Fibroblast of lung (primary cell): ENCODE results near the gene IRF2. TPM values are rescaled to one million over a fixed set of nuclear protein-coding genes. Genes with fewer than 3 reads are reported as not detected.
A peak's percentile ranks its signal among the peaks of the same experiment; 100 is the strongest.

Experiments used
- DNase-seq, 2 donors: peaks; one replicate each; pipeline versions ENCODE4 v3.0.0 to v3.0.0-alpha.2; 2010; ENCODE audit warnings: low read depth in 2 of 2
- H2AFZ ChIP-seq: 2 replicates; pipeline ENCODE4 v1.5.1; 2012; ENCODE audit warnings: low read length, control low read depth, inconsistent platforms
- H3K27ac ChIP-seq: 2 replicates; pipeline ENCODE4 v1.5.1; 2011; ENCODE audit warnings: low read length, control low read depth; ENCODE audit not compliant: insufficient read depth
- H3K27me3 ChIP-seq: 2 replicates; pipeline ENCODE4 v1.5.1; 2011; ENCODE audit warnings: mild to moderate bottlenecking, low read length; ENCODE audit not compliant: control insufficient read depth, insufficient read depth
- H3K36me3 ChIP-seq: 2 replicates; pipeline ENCODE4 v1.5.1; 2011; ENCODE audit warnings: low read length; ENCODE audit not compliant: control insufficient read depth, insufficient read depth
- H3K4me1 ChIP-seq: 2 replicates; pipeline ENCODE4 v1.5.1; 2011; ENCODE audit warnings: low read length; ENCODE audit not compliant: control insufficient read depth, insufficient read depth; ENCODE audit errors: extremely low read depth
- H3K4me2 ChIP-seq: 2 replicates; pipeline ENCODE4 v1.5.1; 2011; ENCODE audit warnings: low read length, control low read depth; ENCODE audit not compliant: insufficient read depth; ENCODE audit errors: extremely low read depth
- H3K4me3 ChIP-seq, 4 experiments: fragments of 200-600 bp in 1 of 4; sonication (generic) in 1 of 4; replicated peaks in 1 of 4; 2 replicates each; pipeline ENCODE4 v1.5.1; 2011 to 2016; ENCODE audit warnings: low read length in 4 of 4, low read depth in 3 of 4, mild to moderate bottlenecking in 3 of 4, control low read depth in 2 of 4, inconsistent platforms in 1 of 4, mixed read lengths in 1 of 4; ENCODE audit not compliant: insufficient read depth in 1 of 4; ENCODE audit errors: control extremely low read depth in 1 of 4
- H3K79me2 ChIP-seq: 2 replicates; pipeline ENCODE4 v1.5.1; 2012; ENCODE audit warnings: mild to moderate bottlenecking, low read length, inconsistent platforms; ENCODE audit not compliant: control insufficient read depth, insufficient read depth
- H3K9ac ChIP-seq: 2 replicates; pipeline ENCODE4 v1.5.1; 2011; ENCODE audit warnings: mild to moderate bottlenecking, low read length, control low read depth; ENCODE audit not compliant: insufficient read depth
- H3K9me3 ChIP-seq: 2 replicates; pipeline ENCODE4 v1.5.1; 2012; ENCODE audit warnings: low read depth, low read length; ENCODE audit not compliant: control insufficient read depth, insufficient read depth
- H4K20me1 ChIP-seq: 2 replicates; pipeline ENCODE4 v1.5.1; 2011; ENCODE audit warnings: low read length; ENCODE audit not compliant: control insufficient read depth, insufficient read depth; ENCODE audit errors: extremely low read depth
- CTCF ChIP-seq, 2 donors: IDR thresholded peaks in 1 of 2; conservative IDR thresholded peaks in 1 of 2; 1 replicate in 1 of 2; 2 replicates in 1 of 2; pipeline ENCODE4 v1.5.1; 2011 to 2012; ENCODE audit warnings: low read length in 2 of 2, control low read depth in 1 of 2, inconsistent platforms in 1 of 2, low read depth in 1 of 2, mild to moderate bottlenecking in 1 of 2
- EZH2 ChIP-seq: IDR thresholded peaks from 2 replicates; pipeline ENCODE4 v1.5.1; 2012; ENCODE audit warnings: low read length, control low read depth, mild to moderate bottlenecking; ENCODE audit errors: missing control alignments
- polyA plus RNA-seq, 2 donors: library from polyadenylated mRNA; depleted of rRNA in 1 of 2; stranded (reverse) in 1 of 2; unstranded in 1 of 2; fragments of >200 nt; gene quantifications; 2 replicates each; pipeline ENCODE4 v1.2.1, GENCODE V29; 2011 to 2012; ENCODE audit warnings: missing spikeins in 1 of 2
- total RNA-seq: library from RNA; depleted of rRNA; stranded (reverse); fragments of >200 nt; gene quantifications from 2 replicates; pipeline ENCODE4 v1.2.1, GENCODE V29; 2014

IRF2 gene
- total and polyA plus RNA-seq, 2 donors (not counting 1 experiment from before 2014, with no cell fraction given), result 30.9 to 42.3 TPM

DNA sequence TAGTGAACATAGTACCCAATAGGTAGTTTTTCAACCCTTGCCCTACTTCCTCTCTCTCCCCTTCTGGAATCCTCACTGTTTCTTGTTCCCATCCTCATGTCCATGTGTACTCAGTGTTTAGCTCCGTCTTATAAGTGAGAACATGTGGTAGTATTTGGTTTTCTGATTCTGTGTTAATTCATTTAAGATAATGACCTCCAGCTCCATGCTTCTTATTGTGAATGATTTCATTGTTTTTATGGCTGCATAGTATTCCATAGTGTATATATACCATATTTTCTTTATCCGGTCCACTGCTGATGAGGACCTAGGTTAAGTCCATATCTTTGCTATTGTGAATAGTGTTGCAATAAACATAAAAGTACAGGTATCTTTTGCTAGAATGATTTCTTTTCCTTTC is 31.0 kb downstream of the IRF2 start:
- Histone ChIP-seq H3K27me3 (no peaks in the 10 kb centered on the region), H3K79me2 (peaks cover 68% of the 10 kb centered on the region), H2AFZ (no peak overlapping the region), H3K27ac (no peak overlapping the region), H3K9me3 (no peaks in the 10 kb centered on the region), H3K36me3 (no peaks in the 10 kb centered on the region), H3K4me3 (no peak overlapping the region), H4K20me1 (no peaks in the 10 kb centered on the region), H3K4me1 (peaks cover 17% of the 10 kb centered on the region), H3K9ac (no peak overlapping the region), H3K4me2 (no peak overlapping the region)
- TF ChIP-seq EZH2, result no peak
- TF ChIP-seq CTCF (conservative IDR thresholded peaks at IDR 0.05 in 1 of 2, IDR thresholded peaks at IDR 0.05 in 1 of 2; ENCODE audit: low read depth in 1 of 2, low read length in 2 of 2), result no peak
- DNase-seq, result no peak

- Histone ChIP-seq H3K4me2 (peak overlapping the region; percentile 38), H3K4me3 (no peak overlapping the region), H3K9ac (no peak overlapping the region), H3K79me2 (peaks cover 67% of the 10 kb centered on the region), H2AFZ (no peak overlapping the region), H3K36me3 (no peaks in the 10 kb centered on the region), H3K27ac (peak overlapping the region; percentile 41), H3K27me3 (no peaks in the 10 kb centered on the region), H3K4me1 (peaks cover 15% of the 10 kb centered on the region), H4K20me1 (no peaks in the 10 kb centered on the region), H3K9me3 (no peaks in the 10 kb centered on the region)
- no peak for DNase-seq
- TF ChIP-seq EZH2 (no peak), CTCF (conservative IDR thresholded peaks at IDR 0.05 in 1 of 2, IDR thresholded peaks at IDR 0.05 in 1 of 2; ENCODE audit: low read depth in 1 of 2, low read length in 2 of 2) (no peak)
Measured at GRCh38 chr4:184442314-184442635, 32.1 kb downstream of the IRF2 start.

- Histone ChIP-seq H3K4me1 (peaks cover 15% of the 10 kb centered on the region), H2AFZ (no peak overlapping the region), H3K27me3 (no peaks in the 10 kb centered on the region), H4K20me1 (no peaks in the 10 kb centered on the region), H3K9me3 (no peaks in the 10 kb centered on the region), H3K9ac (no peak overlapping the region), H3K79me2 (peaks cover 64% of the 10 kb centered on the region), H3K4me3 (no peak overlapping the region), H3K36me3 (no peaks in the 10 kb centered on the region), H3K4me2 (peak overlapping the region; percentile 38), H3K27ac (peak overlapping the region; percentile 41)
- TF ChIP-seq CTCF (conservative IDR thresholded peaks at IDR 0.05 in 1 of 2, IDR thresholded peaks at IDR 0.05 in 1 of 2; ENCODE audit: low read depth in 1 of 2, low read length in 2 of 2) (no peak), EZH2 (no peak)
- DNase-seq, result peak in 1 of 2 donors; percentile 24
Measured at GRCh38 chr4:184441461-184442313, 32.7 kb downstream of the IRF2 start.
